ENCODE measurements around the gene KRABD2.
"Not testable (repeated sequence)": the region's sequence is repeated elsewhere in the genome, so short reads cannot be mapped to it uniquely, and the experiment has no call there.

The KRABD2 gene

DNA sequence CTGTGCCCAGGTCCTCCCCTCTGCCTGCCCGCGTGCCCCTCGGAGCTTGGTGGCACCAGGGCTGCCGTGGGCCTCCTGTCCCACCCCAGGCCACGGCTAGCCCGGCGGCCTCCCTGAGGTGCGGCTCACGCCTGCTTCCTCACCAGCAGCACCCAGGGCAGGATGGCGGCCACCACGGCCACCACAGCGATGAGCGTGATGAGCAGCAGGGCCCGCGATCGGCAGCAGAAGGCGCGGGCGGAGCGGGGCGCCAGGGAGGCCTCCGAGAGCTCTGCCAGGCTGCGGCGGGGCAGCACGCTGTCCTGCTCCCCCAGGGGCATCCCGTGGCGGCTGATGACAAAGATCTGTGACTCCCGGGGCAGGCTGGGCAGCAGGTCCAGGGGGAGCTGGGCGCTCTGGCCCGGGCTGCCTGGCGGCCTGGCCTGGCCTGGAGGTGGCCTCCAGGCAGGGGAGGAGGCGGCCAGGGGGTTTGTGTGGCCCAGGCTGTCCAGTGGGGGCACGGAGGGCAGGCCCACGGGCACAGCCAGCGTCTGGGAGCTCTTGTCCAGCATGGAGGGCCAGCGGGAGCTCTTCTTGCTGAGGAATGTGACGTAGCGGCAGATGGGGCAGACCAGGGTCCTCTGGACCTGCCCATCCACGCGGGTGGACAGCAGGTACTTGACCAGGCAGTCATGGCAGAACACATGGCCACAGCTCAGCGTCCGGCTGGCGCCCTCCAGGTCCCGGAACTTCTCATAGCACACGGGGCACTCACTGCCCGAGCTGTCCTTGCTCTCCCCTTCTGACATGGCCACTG lies 16.4 kb upstream of the KRABD2 start:
- DNase-seq (ENCODE audit: low spot score), result peak; percentile 85

DNA sequence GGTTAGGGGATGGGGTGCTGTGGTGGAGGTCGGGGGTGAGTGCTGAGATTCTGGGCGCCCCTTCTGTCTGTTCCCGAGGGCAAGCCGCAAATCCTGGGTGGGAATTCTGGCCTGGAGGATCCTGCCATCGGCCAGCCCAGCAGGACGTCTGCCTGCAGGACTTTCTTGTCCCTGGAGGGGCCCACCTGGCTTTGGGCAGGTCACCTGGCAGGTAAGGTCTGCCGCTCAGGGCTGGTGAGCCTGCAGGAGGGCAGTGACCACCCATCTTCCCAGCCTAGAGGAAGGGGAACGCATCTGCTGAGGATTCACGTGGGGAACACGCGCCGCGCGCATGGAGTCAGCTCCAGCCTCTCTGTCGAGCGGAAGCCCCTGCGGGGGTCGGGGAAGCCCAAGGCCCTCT lies 15.8 kb upstream of the KRABD2 start:
- DNase-seq (ENCODE audit: low spot score), result no peak

DNA sequence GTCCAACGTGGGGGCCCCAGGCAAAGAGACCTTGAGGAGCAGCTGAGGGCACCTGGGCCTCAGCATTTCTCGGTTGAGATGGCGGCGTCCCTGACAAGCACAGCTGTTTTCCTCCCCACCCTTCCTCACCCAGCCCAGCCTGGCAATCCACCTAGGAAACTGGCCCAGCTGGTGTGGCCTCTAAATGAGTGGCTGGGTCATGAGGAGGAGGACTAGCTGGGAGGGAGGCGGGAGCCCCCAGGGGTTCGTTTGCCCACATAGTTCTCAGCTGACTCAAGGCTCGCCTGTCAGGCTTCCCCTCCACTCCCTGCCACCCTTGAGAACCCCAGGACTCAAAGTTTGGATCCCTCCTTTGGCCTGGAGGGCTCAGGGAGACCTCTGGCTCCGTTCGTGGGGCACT lies 15.2 kb upstream of the KRABD2 start:
- DNase-seq (ENCODE audit: low spot score), result no peak

DNA sequence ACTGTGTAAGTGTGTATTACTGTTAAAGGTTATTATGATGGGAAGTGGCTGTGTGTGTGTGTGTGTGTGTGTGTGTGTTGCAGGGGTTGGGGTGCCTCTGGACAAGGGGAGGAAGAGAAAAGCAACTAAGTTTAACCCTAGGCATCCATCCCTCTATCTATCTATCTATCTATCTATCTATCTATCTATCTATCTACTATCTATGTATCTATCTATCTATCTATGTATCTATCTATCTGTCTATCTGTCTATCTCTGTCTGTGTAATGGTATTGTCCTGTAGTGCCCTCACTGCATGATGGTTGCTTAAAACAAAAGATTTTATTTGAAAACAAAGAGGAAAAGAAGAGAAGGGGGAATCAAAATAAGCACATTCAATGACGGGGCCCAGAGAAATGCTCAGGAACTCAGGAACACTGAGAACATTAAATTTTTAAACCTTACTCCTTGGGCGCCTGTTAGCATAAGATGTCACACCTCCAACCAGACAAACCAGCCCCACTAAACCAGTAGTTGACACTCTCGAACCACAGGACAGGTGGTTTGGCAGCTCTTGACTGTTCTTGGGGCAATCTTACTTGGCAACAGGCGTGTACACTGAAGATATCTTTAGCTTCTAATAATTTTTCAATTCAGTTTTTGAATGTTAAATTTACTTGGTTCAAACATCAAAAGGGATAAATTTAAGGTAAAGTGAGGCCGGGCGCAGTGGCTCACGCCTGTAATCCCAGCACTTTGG lies 11.6 kb upstream of the KRABD2 start:
- DNase-seq (ENCODE audit: low spot score), result no peak

DNA sequence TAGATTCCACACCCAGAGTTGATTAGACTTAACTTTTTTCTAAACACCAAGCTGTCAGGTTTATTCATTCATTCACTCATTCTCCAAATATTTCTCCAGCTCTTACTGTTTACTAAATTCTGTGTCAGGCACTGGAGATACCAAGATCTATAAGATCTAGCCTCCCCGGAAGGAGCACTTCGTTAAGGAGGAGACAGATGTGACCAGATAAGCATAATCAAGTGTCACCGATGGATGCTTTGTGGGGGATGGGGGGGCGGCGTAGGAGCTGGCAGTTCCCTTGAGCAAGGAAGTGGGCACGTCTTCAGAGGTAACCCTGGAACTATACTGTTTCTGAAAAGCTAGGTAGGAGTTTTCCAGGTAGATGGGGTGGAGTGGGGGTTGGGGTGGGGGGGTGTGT lies 10.3 kb upstream of the KRABD2 start:
- DNase-seq (ENCODE audit: low spot score), result no peak

GRCh38 chr17:8384801-8385378 lies 8.4 kb upstream of the KRABD2 start:
- no peak for DNase-seq (ENCODE audit: low spot score)

DNA sequence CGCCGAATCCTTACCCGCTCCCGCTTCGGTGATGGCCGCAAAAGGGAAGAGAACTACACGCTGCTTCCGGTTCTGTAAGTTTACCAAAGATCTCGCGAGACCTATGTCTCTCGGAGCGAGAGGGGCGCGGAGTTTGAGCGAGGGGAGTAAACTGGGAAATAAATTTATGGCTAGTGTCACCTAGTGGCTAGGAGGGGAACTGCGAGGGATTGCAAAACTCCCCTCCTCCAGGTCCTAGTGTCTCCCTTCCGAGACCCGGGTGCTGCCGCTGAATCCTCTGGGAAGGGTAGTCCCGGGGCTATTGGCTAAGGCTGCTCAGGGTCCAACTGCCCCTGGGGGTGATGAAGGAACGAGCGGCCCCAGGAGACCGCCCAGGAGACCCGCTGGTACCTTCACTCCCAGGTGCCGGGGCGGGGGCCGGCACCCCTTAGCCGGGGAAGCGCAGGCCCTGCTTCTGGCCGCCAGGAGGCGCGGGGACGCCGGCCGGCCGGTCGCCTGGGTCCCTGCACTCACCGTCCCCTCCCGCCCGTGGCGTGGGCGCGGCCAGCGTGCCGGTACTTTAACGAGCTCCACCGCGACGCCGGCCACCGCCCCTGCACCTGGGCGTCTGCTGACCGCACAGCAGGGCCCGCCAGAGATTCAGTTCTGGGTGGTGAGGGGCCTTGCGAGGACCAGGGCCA lies 6.8 kb upstream of the KRABD2 start, which contains the start of gene RPL26:
Gene RPL26 (minus strand): TSS at position 51 of the 680 bp plus-strand sequence. CDS start 883 bp downstream, outside the sequence.
- peak; percentile 95 for DNase-seq (ENCODE audit: low spot score)

DNA sequence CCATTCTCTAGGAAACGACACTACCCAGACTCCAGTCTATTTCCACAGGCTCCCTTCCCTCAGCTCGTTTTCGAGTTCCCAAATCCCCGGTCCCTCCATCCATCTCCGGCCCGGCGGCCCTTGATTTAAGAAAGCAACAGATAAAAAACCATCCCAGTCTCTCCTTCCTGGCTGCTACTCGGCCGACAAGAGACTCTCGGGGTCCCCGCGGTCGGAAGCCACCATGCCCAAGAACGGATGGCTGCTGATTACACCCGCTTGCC lies 6.3 kb upstream of the KRABD2 start:
- no peak for DNase-seq (ENCODE audit: low spot score)

DNA sequence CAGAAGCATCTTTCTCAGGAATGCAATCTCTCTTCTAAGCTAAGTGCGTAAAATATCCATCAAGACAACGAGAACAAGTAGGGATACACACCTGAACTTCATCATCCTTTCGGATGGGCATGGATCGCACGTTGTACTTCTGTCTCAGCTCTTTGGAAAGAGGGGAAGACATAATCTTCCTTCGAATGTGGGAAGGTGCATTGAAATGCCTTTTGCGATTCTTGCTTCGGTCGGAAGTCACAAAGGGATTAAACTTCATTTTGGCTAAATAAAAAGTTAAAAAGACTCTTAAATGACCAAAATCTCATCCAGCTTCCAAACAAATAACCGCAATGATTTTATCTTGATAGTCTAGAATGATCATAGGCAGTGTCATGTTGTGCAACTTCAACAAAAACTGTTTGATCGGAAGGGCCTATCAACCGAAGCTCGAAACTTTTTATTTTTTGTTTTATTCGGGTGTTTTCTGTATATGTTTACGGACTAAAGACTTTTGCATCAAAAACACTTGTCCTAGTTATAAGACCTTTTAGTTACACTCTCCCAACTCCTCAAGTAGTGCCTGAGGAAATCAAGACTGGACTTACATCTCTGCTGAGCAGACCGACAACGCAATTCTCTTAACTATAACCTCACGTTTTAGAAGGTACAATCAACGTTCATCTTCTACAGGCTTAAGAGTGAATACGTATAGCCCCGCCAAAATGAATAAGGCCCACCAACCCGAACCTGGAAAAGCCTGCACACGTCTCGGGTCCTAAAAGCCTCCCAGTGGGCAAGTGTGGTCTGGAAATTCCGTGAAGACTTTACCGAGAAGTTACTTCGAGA lies 5.8 kb upstream of the KRABD2 start:
- no peak for DNase-seq (ENCODE audit: low spot score)

GRCh38 chr17:8380049-8380448 lies 3.5 kb upstream of the KRABD2 start:
- DNase-seq (ENCODE audit: low spot score), result no peak

DNA sequence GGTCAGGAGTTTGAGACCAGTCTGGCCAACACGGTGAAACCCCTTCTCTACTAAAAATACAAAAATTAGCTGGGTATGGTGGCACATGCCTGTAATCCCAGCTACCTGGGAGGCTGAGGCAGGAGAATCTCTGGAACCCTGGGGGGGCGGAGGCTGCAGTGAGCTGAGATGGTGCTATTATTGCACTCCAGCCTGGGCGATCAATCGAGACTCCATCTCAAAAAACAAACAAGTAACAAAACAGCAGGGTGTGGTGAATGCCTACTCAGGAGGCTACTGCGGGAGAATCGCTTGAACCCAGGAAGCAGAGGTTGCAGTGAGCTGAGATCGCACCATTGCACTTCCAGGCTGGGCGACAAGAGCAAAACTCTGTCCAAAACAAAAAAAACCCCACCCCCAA lies 1.6 kb upstream of the KRABD2 start:
- not testable (repeated sequence) for DNase-seq (ENCODE audit: low spot score)

DNA sequence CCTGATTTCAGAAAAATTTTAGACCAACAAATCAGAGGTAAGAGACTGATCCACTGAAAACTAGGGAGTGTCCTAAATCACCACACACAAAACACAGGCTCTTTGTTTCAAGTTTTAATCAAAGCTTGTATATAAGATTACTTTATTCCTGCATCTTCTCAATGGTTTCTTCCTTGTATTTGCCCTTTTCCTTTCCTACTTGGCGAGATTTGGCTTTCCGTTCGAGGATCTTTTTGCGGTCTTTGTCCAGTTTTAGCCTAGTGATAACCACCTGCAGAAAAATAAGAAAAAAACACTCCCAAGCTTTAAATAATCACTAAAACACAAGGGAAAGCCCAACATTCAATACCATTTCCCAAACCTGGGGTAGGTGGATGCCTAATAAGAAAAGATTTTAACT lies 918 bp upstream of the KRABD2 start:
- DNase-seq (ENCODE audit: low spot score), result no peak

DNA sequence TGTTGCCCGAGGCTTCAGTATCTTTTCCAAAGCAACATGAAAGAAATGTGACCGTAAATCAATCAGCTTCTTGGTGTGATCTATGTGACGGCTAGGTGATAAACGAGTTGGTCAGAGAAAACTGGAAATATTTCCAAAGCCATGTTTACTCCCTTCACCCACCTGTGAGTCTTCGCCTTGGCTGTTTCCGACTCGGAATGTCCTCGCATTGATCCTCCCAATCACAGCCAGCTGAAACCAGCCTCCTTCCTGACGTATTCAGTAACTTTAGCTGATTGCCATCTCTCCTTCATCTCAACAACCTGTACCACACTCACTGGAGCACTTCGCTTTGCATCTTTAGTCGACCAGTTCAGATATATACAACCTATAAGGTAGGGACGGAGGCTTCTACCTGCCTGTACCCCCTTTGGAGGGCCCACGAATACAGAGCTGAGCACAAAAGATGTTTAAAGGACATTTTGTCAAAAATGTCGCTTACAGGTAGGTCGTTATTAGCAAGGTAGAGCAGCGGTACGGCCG lies 705 bp downstream of the KRABD2 start:
- no peak for DNase-seq (ENCODE audit: low spot score)

DNA sequence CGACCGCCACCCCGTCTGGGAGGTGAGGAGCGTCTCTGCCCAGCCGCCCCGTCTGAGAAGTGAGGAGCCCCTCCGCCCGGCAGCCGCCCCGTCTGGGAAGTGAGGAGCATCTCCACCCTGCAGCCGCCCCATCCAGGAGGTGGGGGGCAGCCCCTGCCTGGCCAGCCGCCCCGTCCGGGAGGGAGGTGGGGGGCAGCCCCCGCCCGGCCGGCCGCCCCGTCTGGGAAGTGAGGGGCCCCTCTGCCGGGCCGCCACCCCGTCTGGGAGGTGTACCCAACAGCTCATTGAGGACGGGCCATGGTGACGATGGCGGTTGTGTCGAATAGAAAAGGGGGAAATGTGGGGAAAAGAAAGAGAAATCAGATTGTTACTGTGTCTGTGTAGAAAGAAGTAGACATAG lies 2.6 kb downstream of the KRABD2 start:
- DNase-seq (ENCODE audit: low spot score), result not testable (repeated sequence)

GRCh38 chr17:8372422-8372821 lies 4.1 kb downstream of the KRABD2 start:
- DNase-seq (ENCODE audit: low spot score), result no peak

GRCh38 chr17:8371786-8372185 lies 4.7 kb downstream of the KRABD2 start:
- DNase-seq (ENCODE audit: low spot score), result no peak

DNA sequence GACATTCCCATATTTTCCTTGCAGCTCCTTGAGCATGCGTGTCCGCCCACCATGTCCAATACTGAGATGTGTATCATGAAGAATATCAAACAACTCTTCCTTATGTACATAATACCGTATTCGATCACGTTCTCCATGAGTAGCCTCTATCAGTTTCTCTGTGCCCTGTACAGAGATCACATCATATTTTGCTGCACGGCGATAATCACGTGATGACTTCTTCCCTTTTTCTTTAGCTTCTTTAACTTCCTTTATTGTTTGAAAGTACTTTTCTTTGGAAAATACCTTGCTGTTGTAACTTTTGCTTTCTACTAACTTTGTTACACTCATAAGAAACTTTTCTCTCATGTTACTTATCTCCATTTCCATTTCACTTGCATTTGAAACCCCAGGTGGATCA lies 6.6 kb downstream of the KRABD2 start:
- no peak for DNase-seq (ENCODE audit: low spot score)

- no peak for DNase-seq (ENCODE audit: low spot score)
These were observed 8.3 kb downstream of the KRABD2 start for GRCh38 chr17:8368193-8368592.

DNA sequence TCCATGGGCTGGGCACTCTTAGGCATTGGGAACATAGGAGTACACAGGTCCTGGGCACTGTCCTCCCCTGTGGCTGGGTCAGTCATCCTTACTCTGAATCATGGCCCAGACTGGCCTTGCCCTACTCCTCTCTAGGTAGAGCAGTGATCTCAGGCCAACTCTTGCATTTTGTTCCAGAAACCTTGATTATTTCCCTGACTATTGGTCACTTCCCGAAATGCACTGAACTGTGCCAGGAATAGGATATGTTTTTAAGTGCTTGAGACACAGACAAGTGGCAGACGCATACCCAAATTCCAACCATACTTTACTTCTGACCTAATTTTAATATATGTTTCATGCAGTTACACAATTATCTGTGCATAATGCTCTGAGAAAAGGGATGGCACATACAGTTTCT lies 10.3 kb downstream of the KRABD2 start:
- DNase-seq (ENCODE audit: low spot score), result no peak

DNA sequence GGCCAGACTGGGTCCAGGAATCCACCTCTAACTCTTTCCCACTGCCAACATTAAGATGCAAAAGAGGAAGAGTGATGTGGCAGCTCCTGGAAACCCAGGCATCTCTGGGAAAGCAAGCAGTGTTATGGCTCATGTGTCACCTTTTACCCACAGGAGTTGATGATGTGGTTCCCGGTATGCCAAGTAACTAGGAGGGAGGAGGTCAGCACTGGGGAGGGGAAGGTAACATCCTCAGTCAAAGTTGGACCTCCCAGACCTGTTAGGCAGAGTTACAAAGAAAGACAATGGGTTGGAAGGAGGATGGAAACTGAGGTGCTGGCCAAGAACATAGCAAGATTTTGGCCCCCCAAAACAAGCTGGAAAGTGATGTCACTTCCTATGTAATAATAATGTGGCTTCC lies 11.4 kb downstream of the KRABD2 start:
- no peak for DNase-seq (ENCODE audit: low spot score)

Data from mesenteric fat pad (tissue), 1 donor.